ENCODE results near the gene OR2F1. TPM values are rescaled to one million over a fixed set of nuclear protein-coding genes. Genes with fewer than 3 reads are reported as not detected.

OR2F1 gene
- total RNA-seq, 2 experiments from 2014 or later, result not detected

GRCh38 chr7:143934526-143935325, 19.9 kb upstream of the OR2F1 start, which contains the start of gene OR2F2:
OR2F2 (plus strand) TSS chr7:143935233; CDS start chr7:143935233, 0 bp downstream.
- Mint-ChIP-seq H3K27me3 (no peaks in the 10 kb centered on the region), H3K4me1 (peaks cover 9% of the 10 kb centered on the region), H3K36me3 (ENCODE audit: low read depth) (no peaks in the 10 kb centered on the region), H3K27ac (no peak within 1 kb of the TSS), H3K9me3 (no peaks in the 10 kb centered on the region), H3K4me3 (no peak within 1 kb of the TSS)
- POLR2A ChIA-PET, result no interaction called here
- DNase-seq, result no peak
- CTCF ChIA-PET, result no interaction called here

- Mint-ChIP-seq H3K27me3 (no peaks in the 10 kb centered on the region), H3K36me3 (ENCODE audit: low read depth) (no peaks in the 10 kb centered on the region), H3K9me3 (no peaks in the 10 kb centered on the region), H3K27ac (no peak overlapping the region), H3K4me3 (no peak overlapping the region), H3K4me1 (peaks cover 8% of the 10 kb centered on the region)
- CTCF ChIA-PET, result no interaction called here
- POLR2A ChIA-PET, result no interaction called here
- DNase-seq, result no peak
These were observed 18.3 kb upstream of the OR2F1 start for GRCh38 chr7:143936087-143937009.

DNA sequence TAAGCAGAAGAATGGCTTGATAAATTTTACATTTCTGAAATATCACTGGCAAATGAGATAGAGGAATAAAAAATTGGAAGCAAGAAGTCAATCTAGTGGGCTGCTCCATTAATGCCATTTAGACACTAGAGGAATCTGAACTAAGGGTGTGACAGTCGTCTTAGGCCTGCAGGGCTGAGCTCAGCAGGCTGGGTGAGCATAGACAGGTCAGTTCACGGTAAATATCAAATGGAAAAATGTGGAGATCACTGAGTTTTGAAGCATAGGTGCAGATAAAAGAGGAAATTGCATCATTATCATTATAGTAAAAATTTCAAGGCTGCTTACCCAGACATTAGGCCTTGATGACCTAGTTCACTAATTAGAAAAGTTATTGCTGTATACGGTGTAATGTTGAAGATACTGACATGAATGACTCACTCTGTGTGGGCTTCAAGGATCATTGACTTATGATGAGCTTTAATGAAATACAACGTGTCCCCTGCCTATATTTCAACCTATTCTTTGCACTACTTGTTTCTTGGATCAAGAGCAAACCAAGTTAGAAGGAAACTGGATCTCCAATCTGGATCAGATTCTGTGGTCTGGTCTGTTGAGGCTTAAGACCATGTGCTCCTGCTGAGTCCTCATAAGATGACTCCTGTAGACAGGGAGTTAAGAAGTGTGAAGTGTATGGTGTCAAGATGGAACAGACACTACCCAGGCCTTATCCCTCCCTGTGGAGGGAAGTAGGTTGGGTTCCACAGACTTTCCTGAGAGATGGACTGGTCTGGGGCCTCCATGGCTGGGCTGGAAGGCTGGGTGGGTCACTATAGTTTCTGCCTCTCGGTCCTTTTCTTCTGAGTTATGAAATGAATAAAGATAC, 16.0 kb upstream of the OR2F1 start:
- ChIA-PET CTCF (no interaction called here), POLR2A (no interaction called here)
- no peaks in the 10 kb centered on the region for H3K4me1 Mint-ChIP-seq

GRCh38 chr7:143945423-143945822, 9.2 kb upstream of the OR2F1 start:
- CTCF ChIA-PET, result no interaction called here
- no peak for DNase-seq
- no peaks in the 10 kb centered on the region for H3K4me1 Mint-ChIP-seq

More for the DNA sequence above, 16.0 kb upstream of the OR2F1 start:
- Mint-ChIP-seq H3K36me3 (ENCODE audit: low read depth) (no peaks in the 10 kb centered on the region), H3K27ac (no peak overlapping the region), H3K4me3 (no peak overlapping the region), H3K27me3 (peaks cover 7% of the 10 kb centered on the region), H3K9me3 (no peaks in the 10 kb centered on the region)
- DNase-seq, result no peak

GRCh38 chr7:143947111-143947510, 7.5 kb upstream of the OR2F1 start:
- H3K9me3 Mint-ChIP-seq, result no peaks in the 10 kb centered on the region
- H3K36me3 Mint-ChIP-seq (ENCODE audit: low read depth), result no peaks in the 10 kb centered on the region
- no peak overlapping the region for H3K4me3 Mint-ChIP-seq
- CTCF ChIA-PET, result interaction anchor here (0.5 kb wide), 1 partner anchor 1915 kb away, joined by 3 read pairs; no protein-coding TSS in a partner anchor
- POLR2A ChIA-PET, result no interaction called here
- peaks cover 31% of the 10 kb centered on the region for H3K27me3 Mint-ChIP-seq
- no peak for DNase-seq
- H3K27ac Mint-ChIP-seq, result no peak overlapping the region
- no peaks in the 10 kb centered on the region for H3K4me1 Mint-ChIP-seq

More at GRCh38 chr7:143945423-143945822, 9.2 kb upstream of the OR2F1 start:
- H3K27ac Mint-ChIP-seq, result no peak overlapping the region
- H3K27me3 Mint-ChIP-seq, result peaks cover 35% of the 10 kb centered on the region
- no peak overlapping the region for H3K4me3 Mint-ChIP-seq
- no peaks in the 10 kb centered on the region for H3K9me3 Mint-ChIP-seq
- H3K36me3 Mint-ChIP-seq (ENCODE audit: low read depth), result no peaks in the 10 kb centered on the region
- POLR2A ChIA-PET, result no interaction called here

GRCh38 chr7:143948733-143949132, 5.9 kb upstream of the OR2F1 start:
- CTCF ChIA-PET, result no interaction called here
- no peak for DNase-seq
- no peaks in the 10 kb centered on the region for H3K9me3 Mint-ChIP-seq
- no peak overlapping the region for H3K4me3 Mint-ChIP-seq
- no peak overlapping the region for H3K27ac Mint-ChIP-seq
- H3K4me1 Mint-ChIP-seq, result no peaks in the 10 kb centered on the region
- POLR2A ChIA-PET, result no interaction called here
- H3K27me3 Mint-ChIP-seq, result peaks cover 30% of the 10 kb centered on the region
- no peaks in the 10 kb centered on the region for H3K36me3 Mint-ChIP-seq (ENCODE audit: low read depth)

GRCh38 chr7:143953421-143953820, 1.2 kb upstream of the OR2F1 start:
- no peaks in the 10 kb centered on the region for H3K9me3 Mint-ChIP-seq
- POLR2A ChIA-PET, result no interaction called here
- H3K4me3 Mint-ChIP-seq, result no peak overlapping the region
- no peak for DNase-seq
- no peaks in the 10 kb centered on the region for H3K4me1 Mint-ChIP-seq
- CTCF ChIA-PET, result no interaction called here
- no peak overlapping the region for H3K27ac Mint-ChIP-seq
- peaks cover 19% of the 10 kb centered on the region for H3K27me3 Mint-ChIP-seq
- H3K36me3 Mint-ChIP-seq (ENCODE audit: low read depth), result no peaks in the 10 kb centered on the region

- Mint-ChIP-seq H3K9me3 (no peaks in the 10 kb centered on the region), H3K4me1 (no peaks in the 10 kb centered on the region), H3K36me3 (ENCODE audit: low read depth) (no peaks in the 10 kb centered on the region), H3K4me3 (no peak overlapping the region), H3K27ac (no peak overlapping the region), H3K27me3 (peaks cover 14% of the 10 kb centered on the region)
- DNase-seq, result no peak
- ChIA-PET CTCF (no interaction called here), POLR2A (no interaction called here)
These were observed 509 bp upstream of the OR2F1 start for GRCh38 chr7:143954135-143954534.

GRCh38 chr7:143958781-143959180, 4.1 kb downstream of the OR2F1 start:
- peaks cover 11% of the 10 kb centered on the region for H3K27me3 Mint-ChIP-seq
- H3K36me3 Mint-ChIP-seq (ENCODE audit: low read depth), result no peaks in the 10 kb centered on the region
- no peaks in the 10 kb centered on the region for H3K9me3 Mint-ChIP-seq
- ChIA-PET CTCF (no interaction called here), POLR2A (no interaction called here)
- no peak for DNase-seq
- H3K4me3 Mint-ChIP-seq, result no peak overlapping the region
- no peaks in the 10 kb centered on the region for H3K4me1 Mint-ChIP-seq
- H3K27ac Mint-ChIP-seq, result no peak overlapping the region

- no peaks in the 10 kb centered on the region for H3K9me3 Mint-ChIP-seq
- DNase-seq, result no peak
- POLR2A ChIA-PET, result no interaction called here
- peaks cover 13% of the 10 kb centered on the region for H3K27me3 Mint-ChIP-seq
- H3K36me3 Mint-ChIP-seq (ENCODE audit: low read depth), result no peaks in the 10 kb centered on the region
- CTCF ChIA-PET, result no interaction called here
- H3K27ac Mint-ChIP-seq, result no peak overlapping the region
- H3K4me1 Mint-ChIP-seq, result no peaks in the 10 kb centered on the region
- no peak overlapping the region for H3K4me3 Mint-ChIP-seq
These were observed 6.4 kb downstream of the OR2F1 start for GRCh38 chr7:143960813-143961610.

DNA sequence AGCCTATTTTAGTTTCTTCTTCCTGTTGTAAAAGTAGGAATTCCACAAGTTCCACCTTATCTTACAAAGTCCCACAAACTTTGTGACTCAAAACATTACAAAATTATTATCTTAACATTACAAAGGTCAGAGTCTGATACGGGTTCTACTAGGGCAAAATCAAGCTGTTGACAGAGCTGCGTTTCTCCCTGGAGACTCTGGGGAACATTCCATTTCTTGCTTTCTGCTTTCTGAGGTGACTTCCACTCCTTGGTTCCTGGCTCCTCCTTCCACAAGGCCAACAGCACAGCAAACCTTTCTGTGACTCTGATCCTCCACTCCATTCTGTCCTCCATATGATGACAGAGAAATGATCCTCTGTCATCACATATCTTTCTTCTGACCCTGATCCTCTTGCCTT, 10.6 kb downstream of the OR2F1 start:
- Mint-ChIP-seq H3K27ac (no peak overlapping the region), H3K36me3 (ENCODE audit: low read depth) (no peaks in the 10 kb centered on the region), H3K4me1 (no peaks in the 10 kb centered on the region), H3K9me3 (no peaks in the 10 kb centered on the region), H3K27me3 (peaks cover 4% of the 10 kb centered on the region), H3K4me3 (no peak overlapping the region)
- ChIA-PET POLR2A (no interaction called here), CTCF (no interaction called here)
- DNase-seq, result no peak

DNA sequence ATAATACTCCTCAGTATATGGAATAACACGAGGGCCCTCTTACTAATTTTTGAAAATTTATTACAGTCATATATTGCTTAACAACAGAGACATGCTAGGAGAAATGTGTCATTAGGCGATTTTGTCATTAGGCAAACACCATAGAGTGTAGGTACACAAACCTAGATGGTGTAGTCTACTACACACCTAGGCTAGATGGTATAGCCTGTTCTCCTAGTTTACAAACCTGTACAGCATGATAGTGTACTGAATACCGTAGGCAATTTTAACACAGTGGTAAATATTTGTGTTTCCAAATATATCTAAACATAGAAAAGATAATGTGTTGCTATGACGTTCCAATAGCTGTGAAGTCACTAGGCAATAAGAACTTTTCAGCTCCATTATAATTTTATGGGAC, 12.8 kb downstream of the OR2F1 start:
- H3K36me3 Mint-ChIP-seq (ENCODE audit: low read depth), result no peaks in the 10 kb centered on the region
- DNase-seq, result no peak
- ChIA-PET POLR2A (no interaction called here), CTCF (no interaction called here)
- no peak overlapping the region for H3K27ac Mint-ChIP-seq
- peaks cover 4% of the 10 kb centered on the region for H3K27me3 Mint-ChIP-seq
- no peaks in the 10 kb centered on the region for H3K4me1 Mint-ChIP-seq
- no peak overlapping the region for H3K4me3 Mint-ChIP-seq
- H3K9me3 Mint-ChIP-seq, result no peaks in the 10 kb centered on the region

Measured in activated CD4-positive, alpha-beta T cell treated with anti-CD3 and anti-CD28 coated beads, Interleukin-2, amount 10 ng/mL, durations not matched to agents 7 days and 5 days (primary cell).